HG02884 (cell line): Measurements from ENCODE around the gene CR1.
A peak's percentile ranks its signal among the peaks of the same experiment; 100 is the strongest.
"Not testable (repeated sequence)": the region's sequence is repeated elsewhere in the genome, so short reads cannot be mapped to it uniquely, and the experiment has no call there.

Source experiments
- ATAC-seq: cut with Tn5 transposase; IDR thresholded peaks from one replicate; pipeline ENCODE4 v1.9.1; 2021; ENCODE audit warnings: mild to moderate bottlenecking, moderate library complexity; ENCODE audit not compliant: unreplicated experiment

Gene CR1

DNA sequence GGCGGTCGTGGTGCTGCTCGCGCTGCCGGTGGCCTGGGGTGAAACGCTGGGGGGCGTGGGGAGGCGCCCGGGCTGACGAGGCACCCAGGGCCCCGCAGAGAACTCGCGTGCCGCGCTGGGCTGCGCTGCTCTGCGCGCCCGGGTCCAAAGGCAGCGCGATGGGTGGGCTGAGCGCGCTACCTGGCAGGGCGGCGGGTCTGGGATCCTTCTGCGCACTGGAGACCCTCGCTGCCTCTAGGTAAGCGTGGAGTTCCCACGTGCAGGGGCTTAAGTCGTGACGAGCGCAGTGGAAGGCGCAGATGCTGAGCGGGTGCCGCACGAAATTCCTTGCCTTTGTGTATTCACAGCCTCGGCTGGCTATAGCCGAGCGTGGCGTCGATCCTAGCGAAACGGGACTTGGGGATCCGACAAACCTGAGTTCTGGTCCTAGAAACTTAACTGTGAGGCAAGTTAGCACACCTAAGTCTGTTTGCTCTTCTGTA lies 173.6 kb downstream of the CR1 start:
- no peak for ATAC-seq

DNA sequence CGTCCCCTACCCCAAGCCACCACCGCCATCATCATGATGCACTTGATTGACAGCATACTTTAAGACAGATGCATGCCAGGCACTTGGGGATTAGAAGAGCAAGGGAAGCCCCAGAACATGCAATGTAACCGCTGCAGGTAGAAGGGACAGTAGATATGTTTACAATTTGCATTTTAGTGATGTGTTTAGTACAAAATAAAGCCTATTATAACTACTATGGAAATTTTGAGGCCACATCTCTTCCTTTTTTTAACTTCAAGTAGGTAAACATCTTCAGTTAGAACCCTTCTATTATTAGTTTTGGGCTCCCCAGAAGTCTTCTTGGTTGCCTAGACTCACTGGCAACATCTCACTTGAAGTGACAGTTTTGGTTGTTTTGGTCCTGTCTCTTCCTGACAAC lies 174.2 kb downstream of the CR1 start:
- peak; percentile 67 for ATAC-seq

DNA sequence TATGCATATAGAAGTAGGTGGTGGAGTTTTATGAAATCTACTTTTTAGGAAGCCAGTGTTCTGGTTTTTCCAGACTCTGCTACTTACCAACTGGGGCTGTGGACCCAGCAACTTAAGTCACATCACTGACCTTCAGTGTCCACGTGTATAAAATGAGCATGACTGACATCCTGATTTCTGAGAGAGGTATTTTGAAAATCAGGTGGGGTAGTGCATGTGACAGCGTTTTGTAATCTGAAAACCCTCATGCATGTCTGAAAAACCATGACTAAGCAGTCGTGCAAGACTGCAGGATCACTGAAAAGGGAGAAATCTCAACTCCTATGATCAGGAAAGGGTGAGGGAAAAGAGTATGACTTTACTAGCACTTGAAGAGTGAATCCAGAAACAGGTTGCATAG lies 175.0 kb downstream of the CR1 start:
- ATAC-seq = no peak

DNA sequence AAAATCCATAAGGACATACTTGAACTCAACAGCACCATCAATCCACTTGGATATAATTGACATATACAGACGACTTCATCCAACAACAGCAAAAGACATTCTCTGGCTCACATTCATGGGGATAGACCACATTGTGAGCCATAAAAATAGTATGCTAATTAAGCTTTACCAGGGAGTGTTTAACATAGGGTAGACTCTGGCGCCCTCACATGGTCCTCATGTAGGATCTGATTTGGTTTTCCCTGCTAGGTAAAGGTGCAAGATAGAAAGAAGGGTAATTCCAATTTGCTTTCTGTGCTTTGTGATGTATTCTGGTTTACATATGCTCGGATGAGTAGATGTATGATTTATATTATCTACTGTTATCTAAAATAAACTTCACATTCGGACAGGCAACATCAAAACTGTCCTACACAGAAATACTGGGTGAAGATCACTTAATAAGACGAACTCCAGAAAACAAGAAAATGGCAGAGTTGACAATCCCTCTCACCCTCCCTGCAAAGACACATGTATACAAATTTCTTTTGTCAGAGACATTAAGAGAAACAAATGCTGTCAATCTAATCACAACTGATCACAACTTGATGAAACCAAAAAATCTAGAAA lies 176.7 kb downstream of the CR1 start:
- ATAC-seq = no peak

DNA sequence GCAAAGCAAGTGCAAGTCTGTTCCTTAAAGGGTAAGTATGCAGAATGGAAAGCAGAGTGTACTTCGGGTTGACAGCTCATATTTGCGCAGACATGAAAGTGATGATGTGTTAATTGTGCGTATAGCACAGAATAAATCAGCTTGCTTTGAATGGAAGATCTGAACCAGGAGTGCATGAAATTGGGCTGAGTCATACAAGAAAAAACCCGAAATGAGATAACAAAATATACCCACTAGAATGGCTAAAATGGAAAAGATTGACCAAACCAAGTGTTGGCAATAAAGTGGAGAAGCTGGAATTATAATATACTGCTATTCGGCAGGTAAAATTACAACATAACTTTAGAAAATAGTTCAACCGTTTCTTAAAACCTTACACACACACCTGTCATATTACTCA lies 177.4 kb downstream of the CR1 start:
- ATAC-seq = no peak

DNA sequence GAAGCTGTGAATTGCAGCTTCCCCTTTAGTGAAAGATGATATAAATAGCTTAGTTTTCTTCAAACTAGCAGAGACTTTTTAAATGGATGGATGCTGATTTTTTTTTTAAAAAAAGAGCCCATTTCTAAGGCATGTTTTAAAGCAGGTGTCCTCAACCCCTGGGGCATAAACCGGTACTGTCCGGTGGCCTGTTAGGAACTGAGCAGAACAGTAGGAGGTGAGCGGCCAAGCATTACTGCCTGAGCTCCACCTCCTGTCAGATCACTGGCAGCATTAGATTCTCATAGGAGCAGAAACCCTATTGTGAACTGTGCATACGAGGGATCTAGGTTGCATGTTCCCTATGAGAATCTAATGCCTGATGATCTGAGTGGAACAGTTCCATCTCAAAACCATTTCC lies 180.2 kb downstream of the CR1 start:
- no peak for ATAC-seq

DNA sequence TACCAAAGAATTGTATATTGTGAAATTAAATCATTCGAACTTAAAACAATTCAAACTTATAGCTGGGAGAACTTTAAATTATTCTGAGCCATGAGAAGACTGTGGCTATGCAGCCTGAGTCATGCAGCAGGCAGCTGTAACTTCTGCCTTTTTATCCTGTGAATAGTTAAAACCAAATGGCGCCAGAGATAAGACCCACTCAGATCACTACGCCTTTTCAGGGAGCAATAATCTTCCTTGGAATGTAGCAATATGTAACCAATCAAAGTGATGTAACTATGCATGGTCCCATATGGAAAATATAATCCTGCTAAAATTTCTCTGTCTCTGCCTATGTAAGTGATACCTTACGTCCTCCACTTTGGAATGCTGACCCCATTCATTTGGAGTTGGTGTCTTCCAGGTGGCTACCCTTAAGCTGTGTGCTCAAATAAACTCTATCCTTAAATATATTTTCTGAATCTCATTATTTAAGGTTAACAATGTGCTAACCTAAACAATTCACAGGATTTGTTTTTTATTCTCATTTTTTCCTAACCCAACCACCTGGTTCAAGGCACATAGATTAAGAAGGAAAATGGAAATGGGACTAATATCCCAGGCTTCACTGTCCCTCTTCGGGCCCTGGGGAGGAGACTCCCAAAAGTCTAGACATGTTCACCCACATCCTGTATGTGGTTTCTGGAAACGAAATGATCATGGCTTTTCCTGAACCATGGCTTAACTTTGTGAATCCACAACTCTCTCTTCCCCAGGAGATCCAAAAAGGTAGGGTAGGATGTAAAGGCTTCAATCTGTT lies 184.8 kb downstream of the CR1 start:
- ATAC-seq = not testable (repeated sequence)

DNA sequence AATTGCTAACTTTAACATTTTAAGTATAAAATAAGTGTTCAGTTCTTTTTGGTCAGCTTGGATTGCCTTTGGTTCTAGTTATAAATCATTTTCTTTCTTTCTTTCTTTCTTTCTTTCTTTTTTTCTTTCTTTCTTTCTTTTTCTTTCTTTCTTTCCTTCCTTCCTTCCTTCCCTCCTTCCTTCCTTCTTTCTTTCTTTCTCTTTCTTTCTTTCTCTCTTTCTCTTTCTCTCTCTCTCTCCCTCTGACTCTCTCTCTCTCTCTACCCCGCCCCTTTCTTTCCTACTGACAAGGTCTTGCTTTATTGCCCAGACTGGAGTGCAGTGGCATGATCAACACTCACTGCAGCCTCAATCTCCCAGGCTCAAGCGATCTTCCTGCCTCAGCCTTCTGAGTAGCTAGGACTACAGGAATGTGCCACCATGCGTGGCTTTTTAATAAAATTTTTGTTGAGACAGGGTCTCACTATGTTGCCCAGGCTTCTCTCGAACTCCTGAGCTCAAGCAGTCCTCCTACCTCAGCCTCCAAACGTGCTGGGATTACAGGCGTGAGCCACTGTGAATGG lies 187.0 kb downstream of the CR1 start:
- ATAC-seq = not testable (repeated sequence)

DNA sequence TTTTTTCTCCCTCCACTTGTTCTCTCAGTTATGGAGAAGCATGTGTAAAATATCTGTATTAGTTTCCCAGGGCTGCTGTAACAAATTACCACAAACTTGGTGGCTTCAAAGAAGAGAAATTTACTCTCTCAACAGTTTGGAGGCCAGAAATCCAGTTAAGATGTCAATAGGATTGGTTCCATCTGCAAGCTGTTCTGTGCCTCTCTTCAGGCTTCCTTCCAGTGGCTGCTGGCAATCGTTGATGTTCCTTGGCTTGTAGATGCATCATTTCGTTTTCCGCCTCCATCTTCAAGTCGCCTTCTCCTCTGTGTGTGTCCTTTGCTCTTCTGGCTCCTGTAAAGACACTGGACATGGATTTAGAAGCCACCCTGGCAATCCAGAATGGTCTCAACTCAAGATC lies 194.6 kb downstream of the CR1 start:
- ATAC-seq = not testable (repeated sequence)

DNA sequence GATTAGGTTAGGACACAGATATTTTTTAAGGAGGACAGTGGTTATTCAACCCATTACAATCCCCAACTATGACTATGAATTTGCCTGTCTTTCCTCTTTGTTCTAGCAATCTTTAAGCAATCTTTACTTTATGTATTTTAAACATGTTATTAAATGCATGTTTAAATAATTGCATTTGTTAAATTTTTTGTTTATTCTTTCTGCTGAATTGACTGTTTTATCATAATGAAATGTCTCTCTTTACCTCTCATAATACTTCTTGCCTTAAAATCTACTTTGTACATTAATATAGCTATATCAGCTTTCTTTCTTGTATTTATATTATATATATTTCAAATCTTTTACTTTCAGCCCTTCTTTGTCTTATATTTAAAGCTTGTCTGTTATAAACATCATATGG lies 195.1 kb downstream of the CR1 start:
- ATAC-seq = no peak
